Erythroblast (primary cell): Measurements from ENCODE around the gene OR9A2.

Source experiments
- GATA1 ChIP-seq: IDR thresholded peaks from 2 replicates; pipeline ENCODE4 v1.6.1; 2011; ENCODE audit warnings: low read depth, mild to moderate bottlenecking, control low read depth, low read length, moderate library complexity
- POLR2A ChIP-seq: IDR thresholded peaks from 2 replicates; pipeline ENCODE4 v1.6.1; 2011; ENCODE audit warnings: mild to moderate bottlenecking, low read length

DNA sequence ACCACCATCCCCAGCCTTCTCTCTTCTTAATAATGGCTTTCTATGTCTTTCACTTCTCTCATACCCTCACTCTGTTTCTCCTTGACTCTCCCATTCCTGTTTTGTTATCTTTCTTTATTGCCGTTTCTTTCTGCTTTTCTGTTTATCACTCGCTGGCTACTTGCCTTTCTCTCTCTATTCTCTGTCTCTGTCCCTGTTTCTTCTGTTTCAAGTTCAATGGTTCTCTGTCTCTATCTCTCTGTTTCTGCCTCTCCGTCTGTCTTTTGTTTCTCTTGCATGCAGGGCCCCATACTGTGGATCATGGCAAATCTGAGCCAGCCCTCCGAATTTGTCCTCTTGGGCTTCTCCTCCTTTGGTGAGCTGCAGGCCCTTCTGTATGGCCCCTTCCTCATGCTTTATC is 25.1 kb upstream of the OR9A2 start, which contains the start of gene OR6V1:
- TF ChIP-seq POLR2A = no peak
- TF ChIP-seq GATA1 = no peak
